SU-DHL-6 (cell line): Measurements from ENCODE around the gene TEKTIP1.

ENCODE experiments used
- CTCF ChIP-seq: fragments of 200-600 bp; sonication (generic); IDR thresholded peaks from one replicate; pipeline ENCODE4 v1.5.1; 2017; ENCODE audit warnings: antibody characterized with exemption, mild to moderate bottlenecking, low read length, moderate library complexity; ENCODE audit not compliant: insufficient read depth, poor library complexity, severe bottlenecking
- EZH2phosphoT487 ChIP-seq: fragments of 200-600 bp; sonication (generic), shearing (Covaris generic); conservative IDR thresholded peaks from 2 replicates; pipeline ENCODE4 v1.6.1; 2018; ENCODE audit warnings: mild to moderate bottlenecking, antibody characterized with exemption, low read length, moderate library complexity, mixed read lengths

GRCh38 chr19:3531716-3532115, 7.3 kb upstream of the TEKTIP1 start:
- TF ChIP-seq CTCF (no peak), EZH2phosphoT487 (no peak)
